B cell (primary cell): ENCODE results near the gene NRN1L. TPM values are rescaled to one million over a fixed set of nuclear protein-coding genes. Genes with fewer than 3 reads are reported as not detected.
A peak's percentile ranks its signal among the peaks of the same experiment; 100 is the strongest.

Source experiments
- ATAC-seq: fragments of 200-7000 bp; cut with Tn5 transposase; one replicate; pipeline ENCODE4 v1.10.0; 2021; ENCODE audit warnings: low read depth, mild to moderate bottlenecking, moderate number of reproducible peaks, moderate library complexity
- CTCF ChIA-PET: fragments of 350-600 bp; sonication (Branson Sonifier 250); formaldehyde crosslinking; loops from one replicate; lab custom pipeline; 2021; ENCODE audit warnings: antibody characterized with exemption, inconsistent platforms; lab: Charles Lee
- POLR2A ChIA-PET: fragments of 350-600 bp; sonication (Branson Sonifier 250); formaldehyde crosslinking; loops from one replicate; lab custom pipeline; 2021; ENCODE audit warnings: antibody characterized with exemption; lab: Charles Lee
- DNase-seq: peaks from one replicate; pipeline ENCODE4 v3.0.0; 2013
- H2AFZ ChIP-seq: 2 replicates; pipeline ENCODE4 v1.6.1; 2012; ENCODE audit warnings: mild to moderate bottlenecking, low read depth, low read length; ENCODE audit not compliant: insufficient read depth, poor library complexity, severe bottlenecking
- H3K27ac ChIP-seq, 2 donors: 1 replicate in 1 of 2; 2 replicates in 1 of 2; pipeline ENCODE4 v1.5.1; 2012 to 2013; ENCODE audit warnings: low read length in 2 of 2, mild to moderate bottlenecking in 2 of 2, moderate library complexity in 1 of 2
- H3K27me3 ChIP-seq, 4 experiments: fragments of 200-600 bp in 1 of 4; sonication (generic) in 1 of 4; replicated peaks in 1 of 4; 1 replicate in 2 of 4; 2 replicates in 2 of 4; pipeline versions ENCODE4 v1.6.1 to v1.7.0; 2013 to 2016; ENCODE audit warnings: low read length in 3 of 4, mild to moderate bottlenecking in 2 of 4, mixed read lengths in 1 of 4, moderate library complexity in 1 of 4; ENCODE audit not compliant: insufficient read depth in 4 of 4, control insufficient read depth in 3 of 4; ENCODE audit errors: control extremely low read depth in 1 of 4
- H3K36me3 ChIP-seq, 2 experiments: replicated peaks in 1 of 2; 1 replicate in 1 of 2; 2 replicates in 1 of 2; pipeline versions ENCODE4 v1.6.1 to v1.7.1; 2013; ENCODE audit warnings: low read length in 1 of 2; ENCODE audit not compliant: insufficient read depth in 2 of 2, control insufficient read depth in 1 of 2; ENCODE audit errors: control extremely low read depth in 1 of 2, extremely low read depth in 1 of 2
- H3K4me1 ChIP-seq, 2 donors: fragments of 200-600 bp in 1 of 2; sonication (generic) in 1 of 2; 1 replicate in 1 of 2; 2 replicates in 1 of 2; pipeline versions ENCODE4 v1.5.1 to v1.6.1; 2013 to 2017; ENCODE audit warnings: low read length in 2 of 2; ENCODE audit not compliant: control insufficient read depth in 2 of 2, insufficient read depth in 2 of 2
- H3K4me2 ChIP-seq: replicated peaks from 2 replicates; pipeline ENCODE3; 2012; ENCODE audit warnings: mild to moderate bottlenecking, low read depth, low read length; ENCODE audit not compliant: poor library complexity, severe bottlenecking
- H3K4me3 ChIP-seq, 5 experiments: fragments of 200-600 bp in 1 of 5; sonication (generic) in 1 of 5; 1 replicate in 3 of 5; 2 replicates in 2 of 5; pipeline versions ENCODE4 v1.5.1 to v1.7.0; 2011 to 2016; ENCODE audit warnings: low read length in 4 of 5, mild to moderate bottlenecking in 4 of 5, low read depth in 2 of 5, control low read depth in 1 of 5, moderate library complexity in 1 of 5; ENCODE audit not compliant: insufficient read depth in 1 of 5; ENCODE audit errors: control extremely low read depth in 1 of 5, extremely low read depth in 1 of 5
- H3K79me2 ChIP-seq: fragments of 200-600 bp; sonication (generic); one replicate; pipeline ENCODE4 v1.6.0; 2016; ENCODE audit warnings: low read length; ENCODE audit not compliant: control insufficient read depth, insufficient read depth
- H3K9ac ChIP-seq: fragments of 200-600 bp; sonication (generic); 2 replicates; pipeline ENCODE4 v1.6.1; 2017; ENCODE audit warnings: mild to moderate bottlenecking, low read length, moderate library complexity
- H3K9me3 ChIP-seq, 3 donors: one replicate each; pipeline versions ENCODE4 v1.6.1 to v1.7.1; 2013; ENCODE audit warnings: low read length in 2 of 3; ENCODE audit not compliant: control insufficient read depth in 2 of 3, insufficient read depth in 1 of 3; ENCODE audit errors: control extremely low read depth in 1 of 3
- H4K20me1 ChIP-seq: 2 replicates; pipeline ENCODE4 v1.6.0; 2012; ENCODE audit warnings: mild to moderate bottlenecking, low read length; ENCODE audit not compliant: insufficient read depth, control insufficient read depth, poor library complexity, severe bottlenecking
- H3K27ac Mint-ChIP-seq: one replicate; pipeline ENCODE4 v1.8.0; 2021; ENCODE audit warnings: mixed read lengths
- H3K27me3 Mint-ChIP-seq: one replicate; pipeline ENCODE4 v1.8.0; 2021; ENCODE audit warnings: mixed read lengths
- H3K4me1 Mint-ChIP-seq: one replicate; pipeline ENCODE4 v1.8.0; 2021; ENCODE audit warnings: mixed read lengths
- H3K4me3 Mint-ChIP-seq: one replicate; pipeline ENCODE4 v1.8.0; 2021; ENCODE audit warnings: mixed read lengths
- H3K9me3 Mint-ChIP-seq: one replicate; pipeline ENCODE4 v1.8.0; 2022; ENCODE audit warnings: mixed read lengths; ENCODE audit not compliant: insufficient read depth
- EZH2 ChIP-seq: IDR thresholded peaks from 2 replicates; pipeline ENCODE4 v1.6.1; 2012; ENCODE audit warnings: borderline replicate concordance, low read depth, mild to moderate bottlenecking, moderate library complexity, low read length; ENCODE audit not compliant: insufficient read depth, poor library complexity, severe bottlenecking
- WGBS: methylation state at CpG from one replicate; pipeline ENCODE4 v1.1.5; 2013; ENCODE audit warnings: missing lambda C conversion rate; ENCODE audit not compliant: insufficient coverage; 5-methylcytosine and 5-hydroxymethylcytosine counted together
- intact Hi-C: fragments of 100-400 bp; cut with micrococcal nuclease; formaldehyde crosslinking; loops from one replicate; pipeline ENCODE4 v1.10.0; 2022
- polyA plus RNA-seq: library from polyadenylated mRNA; depleted of rRNA; stranded (reverse); fragments of >200 nt; gene quantifications from 2 replicates; pipeline ENCODE4 v1.2.3, GENCODE V29; 2012
- total RNA-seq, 2 donors: library from RNA; stranded (reverse); fragments of 120-200 nt in 1 of 2; gene quantifications; 1 replicate in 1 of 2; 2 replicates in 1 of 2; pipeline versions ENCODE4 v1.2.3 to v1.2.4, GENCODE V29; 2013 to 2022
- TF ChIP-seq, protein P1 (sequence below): fragments of 200-600 bp; IDR thresholded peaks from one replicate; pipeline ENCODE4 v1.8.0; 2022; ENCODE audit warnings: antibody characterized with exemption, mild to moderate bottlenecking

The NRN1L gene
- total and polyA plus RNA-seq, 2 donors (not counting 1 experiment from before 2014, with no cell fraction given) = 2.1 to 4.1 TPM

DNA sequence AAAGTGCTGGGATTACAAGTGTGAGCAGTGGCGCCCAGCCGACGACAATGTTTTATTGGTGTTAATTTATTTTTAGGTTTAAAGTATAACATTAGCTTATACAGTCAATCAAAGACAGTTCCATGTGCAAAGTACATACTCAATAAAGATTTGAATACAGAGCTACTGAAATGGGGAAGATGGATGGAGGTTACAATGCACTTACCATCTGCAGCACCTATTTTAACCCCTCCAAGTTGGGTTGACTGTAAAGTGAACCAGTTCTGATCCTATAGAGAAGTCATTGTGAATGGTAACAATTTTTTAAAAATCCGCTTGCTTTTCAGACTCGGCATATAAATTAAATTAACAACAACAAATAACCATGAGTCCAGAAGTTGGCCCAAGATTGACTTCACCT, 7.7 kb downstream of the NRN1L start:
- peak overlapping the region; percentile 72 for H2AFZ ChIP-seq
- H3K36me3 ChIP-seq = no peaks in the 10 kb centered on the region
- no peaks in the 10 kb centered on the region for H3K27me3 ChIP-seq
- peaks cover 51% of the 10 kb centered on the region for H3K79me2 ChIP-seq
- H3K4me1 Mint-ChIP-seq = peaks cover 31% of the 10 kb centered on the region
- H3K9me3 Mint-ChIP-seq = no peaks in the 10 kb centered on the region
- H3K27ac Mint-ChIP-seq = peak overlapping the region; percentile 85
- H3K4me2 ChIP-seq = peak overlapping the region; percentile 92
- no peaks in the 10 kb centered on the region for H3K27me3 Mint-ChIP-seq
- peak overlapping the region; percentile 49 to 76 (median 67) for H3K4me3 ChIP-seq
- ChIA-PET POLR2A (interaction anchor here (0.5 to 2.2 kb wide), 6 partner anchors 32 to 306 kb away, joined by 3 to 19 read pairs (median 4); partner anchors contain the start of genes PSMB10 and RANBP10), CTCF (interaction anchor here (0.6 to 3.0 kb wide), 6 partner anchors 9 to 459 kb away, joined by 3 to 23 read pairs (median 3); partner anchors contain the start of gene NRN1L)
- H4K20me1 ChIP-seq = peaks cover 17% of the 10 kb centered on the region
- DNase-seq = no peak
- H3K9ac ChIP-seq = peak overlapping the region; percentile 59
- peaks cover 16 to 18% of the 10 kb centered on the region in 2 donors for H3K4me1 ChIP-seq
- peak overlapping the region; percentile 24 to 95 for H3K27ac ChIP-seq
- no peak for ATAC-seq
- H3K4me3 Mint-ChIP-seq = peak overlapping the region; percentile 90
- no CpG with 5 or more reads among the region's 5 CpGs for WGBS
- no peak for TF ChIP-seq EZH2
- TF ChIP-seq, protein P1, sequence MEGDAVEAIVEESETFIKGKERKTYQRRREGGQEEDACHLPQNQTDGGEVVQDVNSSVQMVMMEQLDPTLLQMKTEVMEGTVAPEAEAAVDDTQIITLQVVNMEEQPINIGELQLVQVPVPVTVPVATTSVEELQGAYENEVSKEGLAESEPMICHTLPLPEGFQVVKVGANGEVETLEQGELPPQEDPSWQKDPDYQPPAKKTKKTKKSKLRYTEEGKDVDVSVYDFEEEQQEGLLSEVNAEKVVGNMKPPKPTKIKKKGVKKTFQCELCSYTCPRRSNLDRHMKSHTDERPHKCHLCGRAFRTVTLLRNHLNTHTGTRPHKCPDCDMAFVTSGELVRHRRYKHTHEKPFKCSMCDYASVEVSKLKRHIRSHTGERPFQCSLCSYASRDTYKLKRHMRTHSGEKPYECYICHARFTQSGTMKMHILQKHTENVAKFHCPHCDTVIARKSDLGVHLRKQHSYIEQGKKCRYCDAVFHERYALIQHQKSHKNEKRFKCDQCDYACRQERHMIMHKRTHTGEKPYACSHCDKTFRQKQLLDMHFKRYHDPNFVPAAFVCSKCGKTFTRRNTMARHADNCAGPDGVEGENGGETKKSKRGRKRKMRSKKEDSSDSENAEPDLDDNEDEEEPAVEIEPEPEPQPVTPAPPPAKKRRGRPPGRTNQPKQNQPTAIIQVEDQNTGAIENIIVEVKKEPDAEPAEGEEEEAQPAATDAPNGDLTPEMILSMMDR = no peak
- intact Hi-C loops = loop anchor here (2.0 to 5.0 kb wide), 2 partner anchors 46 to 100 kb away; partner anchors contain the start of genes CENPT and NUTF2
- no peaks in the 10 kb centered on the region for H3K9me3 ChIP-seq
